GM19395 (cell line): ENCODE data around the gene MYO1E.
A peak's percentile ranks its signal among the peaks of the same experiment; 100 is the strongest.
"Not testable (repeated sequence)": the region's sequence is repeated elsewhere in the genome, so short reads cannot be mapped to it uniquely, and the experiment has no call there.

Experiments
- ATAC-seq: cut with Tn5 transposase; IDR thresholded peaks from one replicate; pipeline ENCODE4 v1.9.1; 2021; ENCODE audit warnings: mild to moderate bottlenecking, moderate library complexity; ENCODE audit not compliant: unreplicated experiment

Gene MYO1E

DNA sequence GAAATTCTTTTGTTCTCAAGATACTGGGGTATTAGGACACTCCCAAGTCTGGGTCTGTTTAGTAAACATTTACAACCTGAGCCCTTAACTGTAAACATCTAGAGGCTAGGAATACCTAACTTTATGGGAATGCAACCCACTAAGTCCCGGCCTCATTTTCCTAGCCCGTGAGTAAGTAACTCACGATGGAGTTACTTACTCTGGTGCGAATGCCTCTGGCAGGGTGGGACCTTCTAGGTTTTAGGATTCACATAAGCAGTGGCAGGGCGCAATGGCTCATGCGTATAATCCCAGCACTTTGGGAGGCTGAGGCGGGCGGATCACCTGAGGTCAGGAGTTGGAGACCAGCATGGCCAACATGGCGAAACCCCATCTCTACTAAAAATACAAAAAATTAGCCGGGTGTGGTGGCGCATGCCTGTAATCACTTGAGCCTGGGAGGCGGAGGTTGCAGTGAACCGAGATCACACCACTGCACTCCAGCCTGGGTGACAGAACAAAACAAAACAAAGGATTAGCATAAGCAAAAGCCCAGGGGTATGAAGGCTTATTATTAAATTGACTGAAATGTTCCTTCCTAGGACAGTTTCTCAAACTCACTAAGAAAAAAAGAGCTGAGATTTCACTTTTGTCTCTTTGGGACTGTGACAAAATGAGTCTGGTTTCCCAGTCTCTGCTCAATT, 14.7 kb upstream of the MYO1E start:
- ATAC-seq = not testable (repeated sequence)

GRCh38 chr15:59385171-59385570, 12.5 kb upstream of the MYO1E start:
- no peak for ATAC-seq

DNA sequence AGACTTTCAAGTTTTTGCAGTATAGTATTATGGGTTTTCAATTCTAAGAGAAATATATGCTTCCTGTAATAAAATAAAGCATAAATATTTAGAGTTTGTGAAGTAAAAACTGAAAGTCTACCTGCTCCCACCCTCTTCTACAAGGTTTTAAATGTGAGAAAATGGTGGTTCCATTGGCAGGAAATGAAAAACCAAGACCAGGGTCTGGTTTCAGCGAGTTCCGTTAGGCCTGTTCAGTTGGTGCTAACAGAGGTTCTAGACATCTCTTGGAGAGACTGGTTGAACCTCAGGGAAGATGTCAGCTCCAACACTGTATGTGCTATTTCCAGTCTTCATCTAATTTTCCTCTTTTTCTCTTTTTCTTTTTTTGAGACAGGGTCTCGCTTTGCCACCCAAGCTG, 11.8 kb upstream of the MYO1E start:
- no peak for ATAC-seq

GRCh38 chr15:59380902-59381610, 8.4 kb upstream of the MYO1E start:
- ATAC-seq = no peak

DNA sequence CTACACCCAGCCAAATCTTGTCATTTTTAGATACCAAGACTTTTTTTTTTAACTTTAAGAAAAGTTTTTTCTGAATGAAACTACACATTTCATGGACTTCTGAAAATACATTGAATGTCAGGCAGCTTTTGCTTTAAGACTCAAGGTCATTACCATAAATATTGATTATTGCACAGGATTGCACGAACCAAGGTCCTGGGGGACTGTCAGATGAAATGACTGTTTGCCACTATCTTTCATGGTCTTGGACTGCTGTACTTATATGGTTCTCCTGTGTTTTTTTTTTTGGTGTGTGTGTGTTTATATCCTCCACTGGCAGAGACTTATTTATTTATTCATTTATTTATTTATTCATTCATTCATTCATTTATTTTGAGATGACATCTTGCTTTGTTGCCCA, 6.9 kb upstream of the MYO1E start:
- no peak for ATAC-seq

DNA sequence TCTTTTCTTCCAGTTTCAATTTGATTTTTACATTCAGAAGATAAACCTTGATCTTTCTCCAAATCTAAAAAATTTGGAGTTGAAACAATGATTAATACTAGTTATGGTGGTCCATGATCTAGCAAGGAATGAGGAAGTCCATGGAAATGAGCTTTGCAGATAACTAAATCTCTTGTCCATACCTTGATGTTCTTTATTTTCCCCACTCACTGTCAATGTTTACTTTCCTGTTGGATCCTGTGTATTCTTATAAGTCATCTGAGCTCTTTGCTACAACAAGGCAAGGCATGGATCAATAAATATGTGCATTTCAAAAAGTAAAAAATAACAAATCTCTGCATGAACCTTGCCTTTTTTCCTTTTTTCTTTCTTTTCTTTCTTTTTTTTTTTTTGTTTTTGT, 6.2 kb upstream of the MYO1E start:
- no peak for ATAC-seq

DNA sequence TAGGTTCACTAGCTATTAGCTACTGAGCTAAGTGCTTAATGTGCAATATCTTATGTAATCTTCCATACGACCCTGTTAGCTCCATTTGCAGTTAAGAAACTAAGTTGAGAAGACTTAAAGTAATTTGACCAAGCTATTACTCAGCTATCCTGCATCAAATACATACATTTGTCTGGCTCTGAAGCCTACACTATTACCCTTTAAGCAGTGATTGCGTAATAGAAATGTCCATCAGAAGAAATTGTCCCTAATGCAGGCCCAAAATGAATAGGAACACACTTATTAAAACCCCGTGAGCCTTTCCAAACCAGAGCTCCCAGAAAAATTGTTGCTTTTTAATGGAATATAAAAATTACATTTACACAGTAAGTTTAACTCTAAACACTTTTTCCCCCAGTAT, 5.3 kb upstream of the MYO1E start:
- no peak for ATAC-seq

DNA sequence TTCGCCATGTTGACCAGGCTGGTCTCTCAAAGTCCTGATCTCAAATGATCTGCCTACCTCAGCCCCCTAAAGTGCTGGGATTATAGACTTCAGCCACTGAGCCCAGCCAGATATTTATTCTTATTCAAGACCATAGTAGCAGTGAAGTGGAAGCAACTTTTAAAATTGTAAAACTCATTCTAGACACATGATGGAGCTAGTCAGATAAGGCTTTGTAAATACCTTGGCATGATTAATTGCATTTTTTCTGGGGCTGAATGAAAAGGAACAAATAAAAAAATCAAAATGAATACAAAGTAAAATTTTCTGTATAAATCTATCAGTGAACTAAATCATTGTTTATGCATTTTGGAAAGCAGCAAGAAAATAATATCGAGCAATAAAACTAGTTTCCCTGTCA, 4.1 kb upstream of the MYO1E start:
- no peak for ATAC-seq

DNA sequence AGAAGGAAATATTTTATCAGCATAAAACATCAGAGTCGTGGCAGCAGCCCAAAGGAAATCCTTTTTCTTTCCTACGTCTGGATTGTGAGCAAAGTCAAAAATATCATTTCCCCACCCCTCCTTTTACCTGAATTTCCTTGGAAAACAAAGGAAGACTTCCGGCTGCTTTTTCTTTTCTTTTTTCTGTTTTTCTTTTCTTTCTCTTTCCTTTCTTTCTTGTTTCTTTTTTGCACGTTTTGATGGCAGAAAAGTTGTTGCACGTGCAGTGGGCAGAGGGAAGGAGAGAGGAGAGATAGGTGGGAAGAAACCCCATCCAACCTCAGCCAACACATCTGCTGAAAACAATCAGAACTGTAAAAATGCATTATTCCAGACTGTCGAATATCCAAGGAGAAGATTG, 544 bp upstream of the MYO1E start:
- ATAC-seq = no peak

GRCh38 chr15:59371458-59372351, 966 bp downstream of the MYO1E start:
- peak; percentile 11 for ATAC-seq

GRCh38 chr15:59369597-59369996, 3.1 kb downstream of the MYO1E start:
- ATAC-seq = peak; percentile 41

DNA sequence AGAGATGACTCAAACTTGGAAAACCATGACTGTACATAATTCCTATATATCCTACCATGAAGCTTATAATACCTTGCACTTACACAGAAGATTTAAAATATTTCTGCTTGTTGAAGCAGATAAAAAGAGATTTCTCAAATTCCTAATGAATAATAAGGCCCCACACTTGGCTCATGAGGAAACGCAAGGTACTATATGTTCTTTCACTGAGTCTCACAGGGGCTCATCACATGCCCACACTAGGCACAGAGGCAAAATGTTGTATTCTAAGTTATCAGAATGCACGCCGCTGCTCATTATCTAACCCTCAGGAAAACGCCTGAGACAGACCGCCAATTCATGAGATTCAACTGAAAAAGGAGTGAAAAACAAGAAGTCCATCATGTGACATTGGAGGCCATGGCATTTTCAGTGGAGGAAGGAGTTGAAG, 5.6 kb downstream of the MYO1E start:
- no peak for ATAC-seq

DNA sequence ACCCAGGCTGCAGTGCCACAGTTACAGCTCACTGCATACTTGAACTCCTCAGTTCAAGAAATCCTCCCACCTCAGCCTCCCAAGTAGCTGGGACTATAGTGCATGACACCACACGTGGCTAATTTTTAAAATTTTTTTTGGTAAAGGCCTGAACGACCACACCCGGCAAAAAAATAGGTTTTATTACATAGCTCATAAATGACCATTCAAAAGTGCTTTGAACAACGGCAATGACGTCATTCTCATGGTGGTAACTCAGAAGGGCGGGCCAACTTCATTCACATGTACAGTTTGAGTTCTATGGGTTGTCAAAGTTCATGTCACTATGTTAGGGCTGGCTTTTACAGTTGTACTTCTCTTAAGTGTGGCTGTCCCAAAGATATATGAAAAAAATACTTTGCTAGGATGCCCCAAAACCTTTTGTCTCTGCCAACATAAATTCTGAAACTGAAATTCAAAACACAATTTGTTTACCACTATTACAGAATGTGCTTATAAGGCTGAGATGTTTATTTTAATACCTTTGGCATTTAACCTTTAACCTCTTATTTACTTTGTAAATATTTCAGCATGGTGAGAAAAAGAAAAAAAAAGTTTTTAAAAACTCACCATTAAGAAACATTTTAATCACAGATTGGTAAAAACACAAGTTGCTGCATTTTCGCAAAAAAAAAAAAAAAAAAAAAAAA, 6.2 kb downstream of the MYO1E start:
- ATAC-seq = no peak

DNA sequence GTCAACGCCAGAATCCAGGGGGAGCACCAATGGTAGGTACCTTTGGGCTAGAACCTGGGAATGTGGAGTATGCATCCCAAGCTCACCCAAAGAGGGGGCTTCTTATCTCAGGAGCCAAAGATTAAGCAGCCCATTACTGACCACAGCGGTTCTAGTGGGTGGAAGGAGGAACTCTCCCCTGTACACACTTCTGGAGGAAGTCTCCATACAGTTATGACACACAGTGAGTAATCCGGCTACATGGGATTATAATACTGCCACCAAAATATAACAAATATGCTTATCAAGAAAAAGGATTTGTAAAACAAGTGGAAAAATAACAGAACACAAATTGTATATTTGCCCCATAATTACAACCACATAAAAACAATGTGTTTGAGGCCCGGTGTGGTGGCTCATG, 8.4 kb downstream of the MYO1E start:
- ATAC-seq = no peak

- no peak for ATAC-seq
These were observed 10.3 kb downstream of the MYO1E start for GRCh38 chr15:59362331-59362730.

DNA sequence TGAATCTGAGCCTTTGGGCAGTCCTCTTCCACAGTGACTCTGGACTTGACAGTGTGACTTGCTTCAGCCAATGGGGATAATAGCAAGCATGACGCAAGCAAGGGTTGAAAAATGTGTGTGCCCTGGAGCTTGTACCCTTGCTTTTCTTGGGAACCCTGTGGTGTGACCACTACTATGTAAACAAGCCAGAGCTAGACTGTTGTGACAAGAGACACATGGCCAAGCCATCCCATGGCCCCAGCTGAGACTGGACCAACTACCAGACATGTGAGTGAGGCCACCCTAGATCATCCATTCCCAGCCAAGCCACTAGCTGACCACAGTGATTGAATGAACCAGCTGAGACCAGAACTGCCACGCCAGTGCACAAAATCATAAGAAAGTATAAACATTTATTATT, 11.8 kb downstream of the MYO1E start:
- no peak for ATAC-seq

- ATAC-seq = no peak
These were observed 12.4 kb downstream of the MYO1E start for GRCh38 chr15:59360305-59360704.

DNA sequence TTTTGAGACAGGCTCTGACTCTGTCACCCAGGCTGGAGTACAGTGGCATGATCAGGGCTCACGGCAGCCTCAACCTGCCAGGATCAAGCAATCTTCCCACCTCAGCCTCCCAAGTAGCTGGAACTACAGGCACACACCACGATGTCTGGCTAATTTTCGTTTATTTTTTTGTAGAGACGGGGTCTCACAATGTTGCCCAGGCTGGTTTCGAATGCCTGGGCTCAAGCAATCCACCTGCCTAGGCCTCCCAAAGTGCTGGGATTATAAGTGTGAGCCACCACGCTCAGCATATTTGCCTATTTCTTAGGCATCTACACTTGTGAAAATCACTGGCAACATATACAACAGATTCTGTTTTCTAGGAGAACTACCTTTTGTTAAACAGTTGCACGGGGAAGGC, 16.9 kb downstream of the MYO1E start:
- no peak for ATAC-seq

- no peak for ATAC-seq
These were observed 18.1 kb downstream of the MYO1E start for GRCh38 chr15:59354417-59355031.

GRCh38 chr15:59353994-59354416, 18.7 kb downstream of the MYO1E start:
- no peak for ATAC-seq

- ATAC-seq = no peak
These were observed 20.0 kb downstream of the MYO1E start for GRCh38 chr15:59352683-59353082.
